Measurements from ENCODE around the gene PPP1R9A.
A peak's percentile ranks its signal among the peaks of the same experiment; 100 is the strongest.

Gene PPP1R9A

DNA sequence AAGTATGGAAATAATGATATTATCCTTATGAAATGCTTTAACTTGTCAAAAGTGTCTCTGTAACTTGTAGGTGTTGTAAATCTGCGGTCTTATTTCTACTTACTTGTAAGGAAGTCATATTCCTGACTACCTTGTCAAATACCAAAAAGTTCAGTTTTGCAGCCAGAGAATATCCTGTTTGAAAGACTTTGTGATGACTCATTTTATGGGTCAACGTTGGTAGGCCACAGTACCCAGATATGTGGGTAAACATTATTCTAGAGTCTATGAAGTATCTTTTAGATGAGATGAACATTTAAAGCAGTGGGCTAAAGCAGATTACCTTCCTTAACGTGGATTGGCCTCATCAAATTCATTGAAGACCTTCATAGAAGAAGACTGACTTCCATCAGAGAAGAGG, 195.3 kb downstream of the PPP1R9A start (continued):
- no peak for TF ChIP-seq IKZF3 (tag by site-specific recombination; IDR thresholded peaks at IDR 0.05)

DNA sequence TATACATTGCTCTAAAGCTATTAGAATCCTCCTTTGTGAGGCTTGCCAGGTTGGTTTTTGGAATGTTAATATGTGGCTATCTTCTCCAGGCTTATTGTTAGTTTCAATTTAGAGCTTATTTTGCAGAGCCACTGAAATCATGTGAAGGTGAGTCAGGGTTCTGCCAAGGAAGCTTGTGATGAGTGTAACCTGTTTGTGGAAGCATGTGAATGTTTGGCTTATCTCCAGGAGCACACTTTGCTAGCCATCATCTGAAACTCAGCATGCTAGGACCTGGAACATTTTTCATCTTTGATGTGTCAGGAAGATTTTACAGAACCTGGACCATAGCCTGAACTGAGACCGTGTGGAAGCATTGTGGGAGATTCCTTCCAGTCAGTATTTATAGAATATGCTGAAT, 197.3 kb downstream of the PPP1R9A start:
- Histone ChIP-seq H3K36me3 (ENCODE audit: control insufficient read depth in 2 of 2, insufficient read depth in 1 of 2, low read length in 2 of 2) (no peaks in the 10 kb centered on the region), H3K4me3 (ENCODE audit: low read depth, low read length) (no peak overlapping the region), H3K9me3 (ENCODE audit: control insufficient read depth, insufficient read depth, low read depth, low read length) (no peaks in the 10 kb centered on the region), H3K4me1 (ENCODE audit: control insufficient read depth, insufficient read depth, low read length) (no peaks in the 10 kb centered on the region; the same call in 1 of the 2 replicates), H3K27ac (ENCODE audit: extremely low read depth, low read depth, low read length) (no peak overlapping the region)
- ChIA-PET POLR2A (no interaction called here), CTCF (interaction anchor here (0.7 kb wide), 1 partner anchor 16 kb away, joined by 3 read pairs; no protein-coding TSS in a partner anchor)
- TF ChIP-seq, protein P1, sequence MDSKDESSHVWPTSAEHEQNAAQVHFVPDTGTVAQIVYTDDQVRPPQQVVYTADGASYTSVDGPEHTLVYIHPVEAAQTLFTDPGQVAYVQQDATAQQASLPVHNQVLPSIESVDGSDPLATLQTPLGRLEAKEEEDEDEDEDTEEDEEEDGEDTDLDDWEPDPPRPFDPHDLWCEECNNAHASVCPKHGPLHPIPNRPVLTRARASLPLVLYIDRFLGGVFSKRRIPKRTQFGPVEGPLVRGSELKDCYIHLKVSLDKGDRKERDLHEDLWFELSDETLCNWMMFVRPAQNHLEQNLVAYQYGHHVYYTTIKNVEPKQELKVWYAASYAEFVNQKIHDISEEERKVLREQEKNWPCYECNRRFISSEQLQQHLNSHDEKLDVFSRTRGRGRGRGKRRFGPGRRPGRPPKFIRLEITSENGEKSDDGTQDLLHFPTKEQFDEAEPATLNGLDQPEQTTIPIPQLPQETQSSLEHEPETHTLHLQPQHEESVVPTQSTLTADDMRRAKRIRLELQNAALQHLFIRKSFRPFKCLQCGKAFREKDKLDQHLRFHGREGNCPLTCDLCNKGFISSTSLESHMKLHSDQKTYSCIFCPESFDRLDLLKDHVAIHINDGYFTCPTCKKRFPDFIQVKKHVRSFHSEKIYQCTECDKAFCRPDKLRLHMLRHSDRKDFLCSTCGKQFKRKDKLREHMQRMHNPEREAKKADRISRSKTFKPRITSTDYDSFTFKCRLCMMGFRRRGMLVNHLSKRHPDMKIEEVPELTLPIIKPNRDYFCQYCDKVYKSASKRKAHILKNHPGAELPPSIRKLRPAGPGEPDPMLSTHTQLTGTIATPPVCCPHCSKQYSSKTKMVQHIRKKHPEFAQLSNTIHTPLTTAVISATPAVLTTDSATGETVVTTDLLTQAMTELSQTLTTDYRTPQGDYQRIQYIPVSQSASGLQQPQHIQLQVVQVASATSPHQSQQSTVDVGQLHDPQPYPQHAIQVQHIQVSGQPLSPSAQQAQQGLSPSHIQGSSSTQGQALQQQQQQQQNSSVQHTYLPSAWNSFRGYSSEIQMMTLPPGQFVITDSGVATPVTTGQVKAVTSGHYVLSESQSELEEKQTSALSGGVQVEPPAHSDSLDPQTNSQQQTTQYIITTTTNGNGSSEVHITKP (tag by site-specific recombination; IDR thresholded peaks at IDR 0.05) = no peak
- TF ChIP-seq ZNF248 (tag by site-specific recombination; IDR thresholded peaks at IDR 0.05) (no peak), ZNF138 (tag by site-specific recombination; IDR thresholded peaks at IDR 0.05; ENCODE audit: borderline replicate concordance) (no peak), ZNF239 (tag by site-specific recombination; IDR thresholded peaks at IDR 0.05) (no peak), ZNF202 (tag by site-specific recombination; IDR thresholded peaks at IDR 0.05; ENCODE audit: borderline replicate concordance) (no peak), ZBTB17 (tag by site-specific recombination; IDR thresholded peaks at IDR 0.05) (0 out of 2 replicates have a peak, but pooled peaks have one; percentile 18), ZNF530 (tag by site-specific recombination; IDR thresholded peaks at IDR 0.05; ENCODE audit: low read depth) (no peak), ZNF571 (tag by site-specific recombination; IDR thresholded peaks at IDR 0.05) (no peak), BCL11B (tag by site-specific recombination; IDR thresholded peaks at IDR 0.05; ENCODE audit: low read depth) (no peak), ZNF843 (tag by site-specific recombination; IDR thresholded peaks at IDR 0.05) (no peak), ZNF658 (tag by site-specific recombination; IDR thresholded peaks at IDR 0.05) (no peak), ZNF366 (tag by site-specific recombination; conservative IDR thresholded peaks at IDR 0.05) (peak; percentile 66), ZNF521 (tag by site-specific recombination; IDR thresholded peaks at IDR 0.05) (no peak), SCRT1 (tag by site-specific recombination; IDR thresholded peaks at IDR 0.05; ENCODE audit: borderline replicate concordance) (no peak), SP7 (tag by site-specific recombination; IDR thresholded peaks at IDR 0.05) (0 out of 2 replicates have a peak, but pooled peaks have one; percentile 17), SCRT2 (tag by site-specific recombination; IDR thresholded peaks at IDR 0.05) (peak; percentile 78)
- TF ChIP-seq, protein P2, sequence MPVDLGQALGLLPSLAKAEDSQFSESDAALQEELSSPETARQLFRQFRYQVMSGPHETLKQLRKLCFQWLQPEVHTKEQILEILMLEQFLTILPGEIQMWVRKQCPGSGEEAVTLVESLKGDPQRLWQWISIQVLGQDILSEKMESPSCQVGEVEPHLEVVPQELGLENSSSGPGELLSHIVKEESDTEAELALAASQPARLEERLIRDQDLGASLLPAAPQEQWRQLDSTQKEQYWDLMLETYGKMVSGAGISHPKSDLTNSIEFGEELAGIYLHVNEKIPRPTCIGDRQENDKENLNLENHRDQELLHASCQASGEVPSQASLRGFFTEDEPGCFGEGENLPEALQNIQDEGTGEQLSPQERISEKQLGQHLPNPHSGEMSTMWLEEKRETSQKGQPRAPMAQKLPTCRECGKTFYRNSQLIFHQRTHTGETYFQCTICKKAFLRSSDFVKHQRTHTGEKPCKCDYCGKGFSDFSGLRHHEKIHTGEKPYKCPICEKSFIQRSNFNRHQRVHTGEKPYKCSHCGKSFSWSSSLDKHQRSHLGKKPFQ (tag by site-specific recombination; IDR thresholded peaks at IDR 0.05) = no peak
- TF ChIP-seq, protein P3, sequence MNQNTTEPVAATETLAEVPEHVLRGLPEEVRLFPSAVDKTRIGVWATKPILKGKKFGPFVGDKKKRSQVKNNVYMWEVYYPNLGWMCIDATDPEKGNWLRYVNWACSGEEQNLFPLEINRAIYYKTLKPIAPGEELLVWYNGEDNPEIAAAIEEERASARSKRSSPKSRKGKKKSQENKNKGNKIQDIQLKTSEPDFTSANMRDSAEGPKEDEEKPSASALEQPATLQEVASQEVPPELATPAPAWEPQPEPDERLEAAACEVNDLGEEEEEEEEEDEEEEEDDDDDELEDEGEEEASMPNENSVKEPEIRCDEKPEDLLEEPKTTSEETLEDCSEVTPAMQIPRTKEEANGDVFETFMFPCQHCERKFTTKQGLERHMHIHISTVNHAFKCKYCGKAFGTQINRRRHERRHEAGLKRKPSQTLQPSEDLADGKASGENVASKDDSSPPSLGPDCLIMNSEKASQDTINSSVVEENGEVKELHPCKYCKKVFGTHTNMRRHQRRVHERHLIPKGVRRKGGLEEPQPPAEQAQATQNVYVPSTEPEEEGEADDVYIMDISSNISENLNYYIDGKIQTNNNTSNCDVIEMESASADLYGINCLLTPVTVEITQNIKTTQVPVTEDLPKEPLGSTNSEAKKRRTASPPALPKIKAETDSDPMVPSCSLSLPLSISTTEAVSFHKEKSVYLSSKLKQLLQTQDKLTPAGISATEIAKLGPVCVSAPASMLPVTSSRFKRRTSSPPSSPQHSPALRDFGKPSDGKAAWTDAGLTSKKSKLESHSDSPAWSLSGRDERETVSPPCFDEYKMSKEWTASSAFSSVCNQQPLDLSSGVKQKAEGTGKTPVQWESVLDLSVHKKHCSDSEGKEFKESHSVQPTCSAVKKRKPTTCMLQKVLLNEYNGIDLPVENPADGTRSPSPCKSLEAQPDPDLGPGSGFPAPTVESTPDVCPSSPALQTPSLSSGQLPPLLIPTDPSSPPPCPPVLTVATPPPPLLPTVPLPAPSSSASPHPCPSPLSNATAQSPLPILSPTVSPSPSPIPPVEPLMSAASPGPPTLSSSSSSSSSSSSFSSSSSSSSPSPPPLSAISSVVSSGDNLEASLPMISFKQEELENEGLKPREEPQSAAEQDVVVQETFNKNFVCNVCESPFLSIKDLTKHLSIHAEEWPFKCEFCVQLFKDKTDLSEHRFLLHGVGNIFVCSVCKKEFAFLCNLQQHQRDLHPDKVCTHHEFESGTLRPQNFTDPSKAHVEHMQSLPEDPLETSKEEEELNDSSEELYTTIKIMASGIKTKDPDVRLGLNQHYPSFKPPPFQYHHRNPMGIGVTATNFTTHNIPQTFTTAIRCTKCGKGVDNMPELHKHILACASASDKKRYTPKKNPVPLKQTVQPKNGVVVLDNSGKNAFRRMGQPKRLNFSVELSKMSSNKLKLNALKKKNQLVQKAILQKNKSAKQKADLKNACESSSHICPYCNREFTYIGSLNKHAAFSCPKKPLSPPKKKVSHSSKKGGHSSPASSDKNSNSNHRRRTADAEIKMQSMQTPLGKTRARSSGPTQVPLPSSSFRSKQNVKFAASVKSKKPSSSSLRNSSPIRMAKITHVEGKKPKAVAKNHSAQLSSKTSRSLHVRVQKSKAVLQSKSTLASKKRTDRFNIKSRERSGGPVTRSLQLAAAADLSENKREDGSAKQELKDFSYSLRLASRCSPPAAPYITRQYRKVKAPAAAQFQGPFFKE (tag by site-specific recombination; IDR thresholded peaks at IDR 0.05; ENCODE audit: borderline replicate concordance) = no peak
- TF ChIP-seq, protein P4, sequence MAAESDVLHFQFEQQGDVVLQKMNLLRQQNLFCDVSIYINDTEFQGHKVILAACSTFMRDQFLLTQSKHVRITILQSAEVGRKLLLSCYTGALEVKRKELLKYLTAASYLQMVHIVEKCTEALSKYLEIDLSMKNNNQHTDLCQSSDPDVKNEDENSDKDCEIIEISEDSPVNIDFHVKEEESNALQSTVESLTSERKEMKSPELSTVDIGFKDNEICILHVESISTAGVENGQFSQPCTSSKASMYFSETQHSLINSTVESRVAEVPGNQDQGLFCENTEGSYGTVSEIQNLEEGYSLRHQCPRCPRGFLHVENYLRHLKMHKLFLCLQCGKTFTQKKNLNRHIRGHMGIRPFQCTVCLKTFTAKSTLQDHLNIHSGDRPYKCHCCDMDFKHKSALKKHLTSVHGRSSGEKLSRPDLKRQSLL (tag by site-specific recombination; IDR thresholded peaks at IDR 0.05) = no peak
- TF ChIP-seq, protein P5, sequence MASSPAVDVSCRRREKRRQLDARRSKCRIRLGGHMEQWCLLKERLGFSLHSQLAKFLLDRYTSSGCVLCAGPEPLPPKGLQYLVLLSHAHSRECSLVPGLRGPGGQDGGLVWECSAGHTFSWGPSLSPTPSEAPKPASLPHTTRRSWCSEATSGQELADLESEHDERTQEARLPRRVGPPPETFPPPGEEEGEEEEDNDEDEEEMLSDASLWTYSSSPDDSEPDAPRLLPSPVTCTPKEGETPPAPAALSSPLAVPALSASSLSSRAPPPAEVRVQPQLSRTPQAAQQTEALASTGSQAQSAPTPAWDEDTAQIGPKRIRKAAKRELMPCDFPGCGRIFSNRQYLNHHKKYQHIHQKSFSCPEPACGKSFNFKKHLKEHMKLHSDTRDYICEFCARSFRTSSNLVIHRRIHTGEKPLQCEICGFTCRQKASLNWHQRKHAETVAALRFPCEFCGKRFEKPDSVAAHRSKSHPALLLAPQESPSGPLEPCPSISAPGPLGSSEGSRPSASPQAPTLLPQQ (tag by site-specific recombination; IDR thresholded peaks at IDR 0.05) = no peak
